GM12878 (cell line): ENCODE measurements around the gene XIRP1. TPM values are rescaled to one million over a fixed set of nuclear protein-coding genes. Genes with fewer than 3 reads are reported as not detected.

Source experiments
- ATAC-seq: fragments of 200-7000 bp; cut with Tn5 transposase; 3 replicates; pipeline ENCODE4 v1.9.1; 2020; ENCODE audit warnings: mild to moderate bottlenecking, moderate library complexity
- BruUV-seq: library from RNA; stranded (reverse); fragments of 400-500 nt; replicated peaks from 2 replicates; lab custom pipeline; 2021; lab: Mats Ljungman, UMichigan
- CTCF ChIA-PET: fragments of 300-600 bp; sonication (Branson Sonifier 250); formaldehyde crosslinking; extraction: SDS; loops from one replicate; lab custom pipeline; 2021; ENCODE audit warnings: inconsistent platforms; lab: Yijun Ruan, JAX
- POLR2A ChIA-PET: fragments of 350-600 bp; formaldehyde crosslinking; extraction: SDS; loops from one replicate; lab custom pipeline; 2021; ENCODE audit warnings: inconsistent platforms; lab: Charles Lee
- RAD21 ChIA-PET: fragments of 300-600 bp; sonication (Branson Sonifier 250); formaldehyde crosslinking; loops from one replicate; lab custom pipeline; 2023; ENCODE audit warnings: antibody characterized with exemption; ENCODE audit not compliant: unreplicated experiment; lab: Charles Lee
- SMC1A ChIA-PET: fragments of 300-600 bp; sonication (Branson Sonifier 250); formaldehyde crosslinking; loops from one replicate; lab custom pipeline; 2023; ENCODE audit not compliant: unreplicated experiment, uncharacterized antibody; lab: Charles Lee
- DNase-seq: peaks from one replicate; pipeline ENCODE4 v3.0.0-alpha.2; 2011; ENCODE audit warnings: low read depth, low spot score
- FAIRE-seq: peaks from 3 replicates; lab custom pipeline; 2011; peaks lifted over from hg19 to GRCh38; lab: Jason Lieb, UNC
- H2AFZ ChIP-seq: 2 replicates; pipeline ENCODE4 v1.6.0; 2011; ENCODE audit warnings: low read depth, low read length, control low read depth; ENCODE audit not compliant: control insufficient read depth
- H3K27ac ChIP-seq: 2 replicates; pipeline ENCODE4 v1.5.1; 2011; ENCODE audit warnings: control low read depth; ENCODE audit not compliant: control insufficient read depth, insufficient read depth
- H3K27me3 ChIP-seq, 2 experiments: replicated peaks in 1 of 2; 2 replicates each; pipeline versions ENCODE4 v1.6.0 to v1.6.1; 2011; ENCODE audit warnings: low read length in 1 of 2; ENCODE audit not compliant: control insufficient read depth in 2 of 2, insufficient read depth in 2 of 2
- H3K36me3 ChIP-seq, 2 experiments: 2 replicates each; pipeline ENCODE4 v1.5.1; 2011; ENCODE audit warnings: low read length in 1 of 2; ENCODE audit not compliant: control insufficient read depth in 2 of 2, insufficient read depth in 2 of 2
- H3K4me1 ChIP-seq: 2 replicates; pipeline ENCODE4 v1.6.1; 2011; ENCODE audit warnings: mild to moderate bottlenecking, low read length, moderate library complexity, mixed read lengths; ENCODE audit not compliant: control insufficient read depth, insufficient read depth
- H3K4me2 ChIP-seq: 2 replicates; pipeline ENCODE4 v1.6.0; 2011; ENCODE audit warnings: control low read depth; ENCODE audit not compliant: control insufficient read depth, insufficient read depth
- H3K4me3 ChIP-seq: fragments of 200-600 bp; sonication (generic); 2 replicates; pipeline ENCODE4 v1.5.1; 2016
- H3K79me2 ChIP-seq: 2 replicates; pipeline ENCODE4 v1.6.0; 2011; ENCODE audit warnings: low read length; ENCODE audit not compliant: control insufficient read depth, insufficient read depth
- H3K9ac ChIP-seq: 2 replicates; pipeline ENCODE4 v1.8.0; 2011; ENCODE audit warnings: low read length, control low read depth, mixed read lengths; ENCODE audit not compliant: control insufficient read depth, insufficient read depth
- H3K9me3 ChIP-seq: replicated peaks from 3 replicates; pipeline ENCODE4 v1.5.1; 2011; ENCODE audit warnings: mild to moderate bottlenecking, low read length; ENCODE audit not compliant: control insufficient read depth, insufficient read depth
- H4K20me1 ChIP-seq: 2 replicates; pipeline ENCODE4 v1.6.0; 2011; ENCODE audit not compliant: control insufficient read depth, insufficient read depth
- BCL11A ChIP-seq: IDR thresholded peaks from 2 replicates; pipeline ENCODE4 v1.6.1; 2011; ENCODE audit warnings: low read depth, low read length
- BRCA1 ChIP-seq: IDR thresholded peaks from 2 replicates; pipeline ENCODE4 v1.6.1; 2011; ENCODE audit warnings: low read depth, low read length, improper control_type of control experiment
- CBX5 ChIP-seq: sonication (generic); IDR thresholded peaks from 2 replicates; pipeline ENCODE4 v1.6.1; 2016; ENCODE audit warnings: low read depth, moderate library complexity, mild to moderate bottlenecking, inconsistent platforms
- FOXK2 ChIP-seq: fragments of 450-650 bp; IDR thresholded peaks from 2 replicates; pipeline ENCODE4 v1.6.1; 2017; ENCODE audit warnings: mild to moderate bottlenecking, moderate library complexity
- HDGF ChIP-seq: fragments of 450-650 bp; IDR thresholded peaks from 2 replicates; pipeline ENCODE4 v1.6.1; 2016; ENCODE audit warnings: antibody characterized with exemption
- IRF5 ChIP-seq: fragments of 450-650 bp; IDR thresholded peaks from 2 replicates; pipeline ENCODE4 v1.6.1; 2017; ENCODE audit warnings: borderline replicate concordance
- NRF1 ChIP-seq: conservative IDR thresholded peaks from 2 replicates; pipeline ENCODE4 v1.6.1; 2011; ENCODE audit warnings: mild to moderate bottlenecking, low read depth, low read length, improper control_type of control experiment
- RCOR1 ChIP-seq: conservative IDR thresholded peaks from 2 replicates; pipeline ENCODE4 v1.6.1; 2012; ENCODE audit warnings: low read depth, low read length, improper control_type of control experiment
- SUZ12 ChIP-seq: fragments of 200-600 bp; sonication (generic); IDR thresholded peaks from one replicate; pipeline ENCODE4 v1.6.1; 2018; ENCODE audit warnings: antibody characterized with exemption, mild to moderate bottlenecking; ENCODE audit not compliant: unreplicated experiment
- TARDBP ChIP-seq: IDR thresholded peaks from 2 replicates; pipeline ENCODE4 v1.6.1; 2016; ENCODE audit warnings: borderline replicate concordance
- ZNF24 ChIP-seq: fragments of 450-650 bp; IDR thresholded peaks from 2 replicates; pipeline ENCODE4 v1.6.1; 2017; ENCODE audit warnings: antibody characterized with exemption, mild to moderate bottlenecking
- WGBS: methylation state at CpG from one replicate; pipeline ENCODE4 v1.1.6; 2016; ENCODE audit warnings: low lambda C conversion rate; ENCODE audit not compliant: insufficient replicate concordance, insufficient coverage; ENCODE audit errors: missing lambda C conversion rate; 5-methylcytosine and 5-hydroxymethylcytosine counted together
- in situ Hi-C: fragments of 300-500 bp; cut with MboI; formaldehyde crosslinking; loops from 9 replicates; pipeline ENCODE4 v1.14.3; 2018; ENCODE audit warnings: mixed read lengths
- intact Hi-C: fragments of 100-400 bp; cut with micrococcal nuclease; formaldehyde crosslinking; loops from one replicate; pipeline ENCODE4 v1.14.2; 2022; ENCODE audit not compliant: unreplicated experiment
- polyA plus RNA-seq, 11 experiments: library from polyadenylated mRNA; depleted of rRNA in 4 of 11; unstranded in 6 of 11; stranded (reverse) in 5 of 11; fragments of >200 nt; fragmentation: Nextera tagmentation in 4 of 11; fragmentation: Illumina TruSeq in 1 of 11; extraction: Ambion mirVana in 4 of 11; extraction: Trizol in 1 of 11; gene quantifications; 1 replicate in 1 of 11; 2 replicates in 10 of 11; pipeline versions ENCODE4 v1.2.1 to v1.2.3, GENCODE V29; 2011 to 2016; ENCODE audit warnings: inconsistent platforms in 2 of 11, missing spikeins in 2 of 11, low read depth in 1 of 11
- total RNA-seq, 4 experiments: library from RNA; depleted of rRNA in 3 of 4; stranded (reverse); fragments of >200 nt in 3 of 4; fragmentation: Illumina TruSeq in 1 of 4; extraction: Trizol in 1 of 4; gene quantifications; 2 replicates each; pipeline versions ENCODE4 v1.2.1 to v1.2.3, GENCODE V29; 2013 to 2021

Gene XIRP1
- total and polyA plus RNA-seq, 10 of the 15 experiments (the other 5 are each of a cell fraction or from before 2014, with no cell fraction given) = 0.03 to 0.38 (median 0.08) TPM; not detected in 1

DNA sequence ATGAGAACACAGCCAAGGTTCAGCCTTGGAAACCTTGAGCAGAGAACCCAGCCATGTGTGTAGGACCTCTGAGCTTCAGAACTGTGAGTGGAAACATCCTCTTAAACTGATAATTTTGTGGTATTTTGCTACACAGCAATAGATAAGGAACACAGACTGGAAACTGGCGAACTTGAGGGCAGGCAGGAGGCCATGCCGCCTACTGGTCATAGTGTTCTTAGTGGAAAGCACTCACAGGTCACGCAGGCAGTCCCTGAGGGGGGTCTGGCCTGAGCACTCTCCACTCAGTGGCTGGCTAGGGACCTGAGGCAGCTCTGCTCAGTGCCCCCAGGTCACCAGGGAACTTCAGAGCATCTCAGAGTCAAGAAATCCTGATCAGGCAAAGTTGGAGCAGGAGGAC, 9.7 kb upstream of the XIRP1 start:
- H3K79me2 ChIP-seq = no peaks in the 10 kb centered on the region
- WGBS = 51% methylated on average over 3 of the region's 3 CpGs
- no peak overlapping the region for H2AFZ ChIP-seq
- peak; percentile 23 for ATAC-seq
- no peaks in the 10 kb centered on the region; the same call in 1 of the 2 replicates for H3K4me1 ChIP-seq
- H3K36me3 ChIP-seq = no peaks in the 10 kb centered on the region
- no peak overlapping the region for H3K27ac ChIP-seq
- ChIA-PET SMC1A (interaction anchor here (2.7 to 25.3 kb wide), 2 partner anchors 12 to 84 kb away, joined by 12 to 648 read pairs; partner anchors contain the start of gene CX3CR1), CTCF (interaction anchor here (0.6 to 6.3 kb wide), 5 partner anchors 11 to 174 kb away, joined by 3 to 89 read pairs (median 4); partner anchors contain the start of gene XIRP1)
- H3K9ac ChIP-seq = no peak overlapping the region
- no peak for FAIRE-seq
- intact Hi-C loops = no loop called here
- H3K9me3 ChIP-seq = no peaks in the 10 kb centered on the region
- no peak for DNase-seq
- no peak overlapping the region for H3K4me3 ChIP-seq
- no TSS peak for BruUV-seq
- no peak for TF ChIP-seq SUZ12
- TF ChIP-seq, all 136 proteins: peak for 0
- in situ Hi-C loops = no loop called here
- RAD21 ChIA-PET = interaction anchor here (3.3 kb wide), 1 partner anchor 86 kb away, joined by 17 read pairs; no protein-coding TSS in a partner anchor
- POLR2A ChIA-PET = interaction anchor here (0.6 to 1.3 kb wide), 2 partner anchors 11 to 84 kb away, joined by 3 to 4 read pairs; no protein-coding TSS in a partner anchor
- Histone ChIP-seq H4K20me1 (no peaks in the 10 kb centered on the region), H3K27me3 (0 out of 4 replicates have a peak, but pooled peaks cover 0 to 1% of the 10 kb centered on the region in 2 experiments), H3K4me2 (no peak overlapping the region)

DNA sequence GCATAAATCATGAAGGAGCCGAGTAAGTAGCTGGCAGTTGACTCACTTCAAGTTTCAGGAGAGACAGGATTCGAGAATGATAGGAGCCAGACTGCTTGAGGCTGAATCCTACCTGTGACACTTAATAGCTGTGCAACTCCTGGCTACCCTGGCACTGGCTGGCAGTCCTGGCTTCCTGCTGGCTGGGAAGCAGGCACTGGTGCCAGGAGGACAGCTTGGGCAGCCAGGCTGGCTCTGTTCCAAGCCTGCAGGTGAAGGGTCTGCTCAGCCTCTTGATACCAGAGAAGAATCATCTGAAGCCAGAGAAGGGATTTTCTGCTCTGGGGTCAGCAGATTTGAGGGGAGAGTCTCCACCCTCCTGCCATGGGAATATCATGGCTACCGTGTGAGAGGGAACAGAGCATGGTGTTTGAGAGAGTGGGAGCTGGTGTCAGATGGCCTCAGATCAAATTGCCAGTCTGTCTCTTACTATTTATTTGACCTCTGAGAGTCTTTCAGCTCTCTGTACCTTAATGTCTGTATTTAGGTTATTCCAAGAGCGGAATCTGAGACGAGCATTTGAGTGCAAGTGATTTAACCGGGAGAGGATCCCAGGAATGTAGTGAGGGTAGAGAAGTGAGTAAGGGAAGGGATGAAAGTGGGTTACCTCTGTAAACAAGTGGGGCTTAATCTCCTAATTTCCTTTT, 4.4 kb upstream of the XIRP1 start:
- SMC1A ChIA-PET = interaction anchor here (1.0 to 25.3 kb wide), 4 partner anchors 9 to 90 kb away, joined by 3 to 648 read pairs (median 6); partner anchors contain the start of gene CX3CR1
- H3K9me3 ChIP-seq = no peaks in the 10 kb centered on the region
- no peak overlapping the region for H3K9ac ChIP-seq
- H3K4me3 ChIP-seq = no peak overlapping the region
- H3K27me3 ChIP-seq = 0 out of 4 replicates have a peak, but pooled peaks cover 0 to 1% of the 10 kb centered on the region in 2 experiments
- in situ Hi-C loops (no loop called here), intact Hi-C loops (no loop called here)
- H3K4me1 ChIP-seq = peaks cover 3% of the 10 kb centered on the region; the same call in 1 of the 2 replicates
- H3K36me3 ChIP-seq = no peaks in the 10 kb centered on the region
- H3K27ac ChIP-seq = no peak overlapping the region
- RAD21 ChIA-PET = interaction anchor here (1.1 to 16.9 kb wide), 2 partner anchors 18 to 92 kb away, joined by 3 to 456 read pairs; no protein-coding TSS in a partner anchor
- no peaks in the 10 kb centered on the region for H4K20me1 ChIP-seq
- H3K79me2 ChIP-seq = no peaks in the 10 kb centered on the region
- ATAC-seq = no peak
- no TSS peak for BruUV-seq
- CTCF ChIA-PET = interaction anchor here (1.0 to 15.9 kb wide), 4 partner anchors 10 to 92 kb away, joined by 4 to 756 read pairs (median 6); no protein-coding TSS in a partner anchor
- TF ChIP-seq BCL11A (no peak), FOXK2 (no peak), BRCA1 (no peak), CBX5 (no peak), ZNF24 (no peak), NRF1 (no peak), IRF5 (no peak), TARDBP (no peak), RCOR1 (no peak), HDGF (no peak)
- DNase-seq = no peak
- no peak for FAIRE-seq
- 46% methylated on average over 6 of the region's 6 CpGs for WGBS
- H3K4me2 ChIP-seq = no peak overlapping the region
- H2AFZ ChIP-seq = no peak overlapping the region
- POLR2A ChIA-PET = no interaction called here
